GM12872 (cell line): Measurements from ENCODE around the gene SARDH.

Experiments used
- TF ChIP-seq, protein P1 (sequence below): IDR thresholded peaks from 3 replicates; pipeline ENCODE4 v1.5.1; 2011; ENCODE audit warnings: low read depth, mild to moderate bottlenecking, low read length, moderate library complexity; ENCODE audit not compliant: insufficient read depth

Gene SARDH

DNA sequence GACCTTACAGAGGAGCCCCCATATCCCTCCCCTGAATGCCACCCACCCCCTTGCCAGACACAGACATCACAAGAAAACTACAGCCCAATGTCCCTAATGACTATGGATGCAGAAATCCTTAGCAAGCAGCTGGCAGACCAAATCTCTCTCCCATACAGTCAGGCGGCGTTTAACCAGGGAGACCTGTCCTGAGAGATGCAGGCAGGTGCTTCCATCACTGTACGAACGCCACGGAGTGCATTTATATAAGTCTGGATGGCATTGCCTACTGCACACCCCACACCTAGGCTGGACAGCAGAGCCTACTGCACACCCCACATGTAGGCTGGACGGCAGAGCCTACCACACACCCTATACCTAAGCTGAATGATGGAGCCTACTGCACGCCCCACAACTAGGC, 34.4 kb upstream of the SARDH start:
- TF ChIP-seq, protein P1, sequence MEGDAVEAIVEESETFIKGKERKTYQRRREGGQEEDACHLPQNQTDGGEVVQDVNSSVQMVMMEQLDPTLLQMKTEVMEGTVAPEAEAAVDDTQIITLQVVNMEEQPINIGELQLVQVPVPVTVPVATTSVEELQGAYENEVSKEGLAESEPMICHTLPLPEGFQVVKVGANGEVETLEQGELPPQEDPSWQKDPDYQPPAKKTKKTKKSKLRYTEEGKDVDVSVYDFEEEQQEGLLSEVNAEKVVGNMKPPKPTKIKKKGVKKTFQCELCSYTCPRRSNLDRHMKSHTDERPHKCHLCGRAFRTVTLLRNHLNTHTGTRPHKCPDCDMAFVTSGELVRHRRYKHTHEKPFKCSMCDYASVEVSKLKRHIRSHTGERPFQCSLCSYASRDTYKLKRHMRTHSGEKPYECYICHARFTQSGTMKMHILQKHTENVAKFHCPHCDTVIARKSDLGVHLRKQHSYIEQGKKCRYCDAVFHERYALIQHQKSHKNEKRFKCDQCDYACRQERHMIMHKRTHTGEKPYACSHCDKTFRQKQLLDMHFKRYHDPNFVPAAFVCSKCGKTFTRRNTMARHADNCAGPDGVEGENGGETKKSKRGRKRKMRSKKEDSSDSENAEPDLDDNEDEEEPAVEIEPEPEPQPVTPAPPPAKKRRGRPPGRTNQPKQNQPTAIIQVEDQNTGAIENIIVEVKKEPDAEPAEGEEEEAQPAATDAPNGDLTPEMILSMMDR, result no peak

DNA sequence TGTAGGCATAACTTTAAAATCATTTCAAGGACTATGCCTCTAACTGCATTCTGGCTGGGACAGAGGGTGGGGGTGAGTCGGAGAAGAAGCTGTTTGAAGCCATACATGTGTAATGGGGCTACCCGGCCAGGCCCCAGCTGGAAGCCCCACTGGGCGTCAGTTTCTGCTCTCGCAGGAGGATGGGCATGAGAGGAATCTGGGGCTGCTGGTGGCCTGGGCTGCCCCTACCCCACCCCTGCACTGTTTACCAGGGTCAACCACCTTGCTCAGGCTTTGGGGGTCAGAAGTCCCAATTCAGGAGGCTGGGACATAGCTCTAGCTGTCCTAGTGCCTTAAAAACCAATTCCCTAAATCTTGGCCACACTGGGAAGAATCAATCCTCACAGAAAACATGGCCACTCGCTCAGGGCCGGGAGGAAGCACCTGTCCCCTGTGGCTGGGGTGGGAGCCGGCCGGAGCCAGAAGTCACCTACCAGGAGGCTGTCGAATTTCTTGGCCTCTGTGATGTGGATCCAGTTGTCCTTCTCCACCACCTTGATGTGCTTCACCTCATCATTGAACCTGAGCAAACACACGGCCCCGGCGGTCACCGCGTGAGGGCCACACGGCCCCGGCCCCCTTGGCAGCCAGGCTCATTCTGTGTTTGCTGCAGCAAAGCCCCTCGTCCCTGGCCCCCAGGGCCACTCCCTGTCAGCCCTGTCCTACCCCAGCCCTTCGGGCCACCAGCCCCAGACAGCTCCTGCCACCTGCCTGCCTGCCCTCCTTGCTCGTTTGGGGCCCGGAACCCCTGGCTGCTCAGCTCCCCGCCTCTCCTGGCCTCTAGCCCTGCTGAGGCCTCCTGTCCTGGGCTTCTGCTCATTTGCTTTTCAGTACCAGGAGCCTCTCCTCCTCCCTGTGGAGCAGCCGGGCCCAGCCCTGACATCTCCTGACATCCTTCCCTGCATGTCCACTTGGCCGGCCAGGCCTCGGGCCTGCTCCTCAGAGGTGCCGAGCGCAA, 33.6 kb upstream of the SARDH start:
- TF ChIP-seq, protein P1, result no peak

DNA sequence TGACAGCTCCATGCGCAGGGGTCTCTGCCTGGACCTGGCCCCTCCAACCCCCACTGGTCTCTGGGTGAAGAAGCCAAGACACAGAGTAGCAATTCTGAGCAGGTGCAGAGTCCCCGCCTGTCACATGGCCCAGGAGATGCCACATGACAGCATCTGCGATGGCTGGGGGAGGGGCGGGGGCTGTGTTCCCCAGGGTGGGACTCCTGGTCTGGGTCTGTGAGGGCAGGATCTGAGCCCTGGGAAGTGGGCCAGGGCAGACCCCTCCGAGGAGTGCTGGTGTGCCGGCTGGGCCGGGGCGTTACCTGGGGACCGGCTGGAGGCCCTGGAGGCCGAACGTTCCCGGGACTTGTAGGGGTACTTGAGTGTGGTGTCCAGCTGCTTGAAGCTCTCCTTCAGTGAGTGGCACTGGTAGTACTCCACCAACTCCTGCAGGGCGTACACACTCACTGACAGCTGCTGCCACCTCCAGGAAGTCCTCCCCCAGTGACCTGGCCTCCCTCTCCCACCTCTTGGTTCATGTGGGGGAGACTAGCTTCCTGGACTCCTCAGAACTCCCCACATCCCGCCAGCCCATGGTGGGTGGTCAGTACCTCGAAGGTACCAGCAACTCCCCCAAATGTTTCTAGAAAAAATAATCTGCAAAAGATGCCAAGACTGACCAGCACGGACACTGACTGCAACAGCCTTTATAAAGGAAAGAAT, 32.1 kb upstream of the SARDH start:
- TF ChIP-seq, protein P1, result no peak

DNA sequence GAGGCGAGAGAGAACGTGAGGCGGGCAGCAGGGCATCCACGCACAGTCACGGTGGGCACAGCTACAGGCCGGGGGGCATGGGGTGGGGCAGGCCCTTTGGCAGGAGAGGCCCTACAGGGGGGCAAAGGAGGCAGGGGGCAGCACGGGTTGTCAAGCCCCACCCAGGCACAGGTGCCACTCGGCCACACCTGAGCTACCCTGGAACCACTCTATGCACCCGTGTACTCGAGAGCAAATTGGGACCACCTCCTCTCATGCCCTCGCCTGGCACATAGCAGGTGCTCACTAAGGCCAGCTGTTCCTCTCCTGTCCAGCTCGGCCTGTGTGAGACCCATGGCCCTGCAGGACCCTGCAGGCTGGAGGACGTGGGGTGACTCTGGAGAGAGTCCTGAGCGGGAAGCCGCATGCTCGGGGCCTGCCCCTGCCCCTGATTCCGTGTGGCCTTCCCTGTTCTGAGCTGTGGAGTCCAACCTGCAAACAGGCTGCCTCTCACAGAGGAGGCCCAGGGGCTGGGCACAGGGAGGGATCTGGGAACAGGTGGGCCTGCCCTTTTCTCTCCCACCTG, 31.4 kb upstream of the SARDH start:
- TF ChIP-seq, protein P1, result no peak

DNA sequence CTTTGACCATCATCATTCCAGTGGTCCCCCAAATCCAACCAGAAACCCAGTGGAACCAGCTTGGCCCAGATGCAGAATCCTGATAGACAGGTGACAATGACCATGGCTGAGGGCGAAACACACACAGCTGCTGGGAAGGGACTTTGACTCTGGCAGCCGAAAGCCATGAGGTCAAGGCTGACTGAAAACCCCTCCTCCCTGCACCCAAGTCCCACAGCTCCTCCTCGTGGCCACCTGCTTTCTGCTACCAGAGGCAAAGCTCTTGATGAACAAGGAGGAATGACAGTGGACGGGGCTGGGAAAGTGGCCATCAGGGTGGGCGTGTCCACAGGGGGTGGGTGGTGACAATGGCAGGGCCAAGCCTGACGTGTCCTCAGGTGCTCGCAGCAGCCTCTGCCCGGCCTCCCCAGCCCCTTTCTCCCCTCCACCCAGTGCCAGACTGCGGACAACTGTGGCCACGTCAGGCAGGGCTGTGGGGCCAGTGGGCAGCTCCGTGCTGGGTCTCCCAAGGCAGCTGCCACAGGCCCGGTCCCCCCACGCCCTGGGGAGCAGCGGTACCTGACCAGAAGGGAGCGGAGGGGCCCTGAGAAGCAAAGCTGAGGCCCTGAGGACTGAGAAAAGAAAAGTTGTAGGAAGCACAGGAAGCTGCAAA, 30.8 kb upstream of the SARDH start:
- TF ChIP-seq, protein P1, result 0 out of 3 replicates have a peak, but pooled peaks have one; percentile 18

DNA sequence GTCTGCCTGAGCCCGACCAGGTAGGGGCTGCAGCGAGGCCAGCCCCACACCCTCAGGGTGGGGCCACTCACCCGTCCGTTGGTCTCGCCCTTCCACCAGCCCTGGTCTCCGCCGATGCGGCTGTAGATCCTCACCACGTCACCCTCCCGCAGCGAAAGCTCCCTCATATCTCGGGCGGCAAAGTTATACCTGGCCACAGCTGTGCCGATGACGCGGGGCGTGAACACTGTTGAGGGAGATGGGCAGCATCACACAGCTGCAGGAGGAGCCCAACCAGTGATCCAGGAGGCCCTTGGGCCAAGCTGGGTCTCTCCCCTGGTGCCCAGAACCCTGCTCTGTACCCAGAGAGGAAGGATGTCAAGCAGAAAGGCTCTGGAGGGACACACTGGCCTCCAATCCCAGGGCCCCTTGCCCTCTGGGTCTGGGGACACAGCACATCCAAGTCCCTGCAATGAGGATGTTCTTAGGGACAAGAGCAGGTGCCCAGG, 30.3 kb upstream of the SARDH start:
- TF ChIP-seq, protein P1, result no peak

DNA sequence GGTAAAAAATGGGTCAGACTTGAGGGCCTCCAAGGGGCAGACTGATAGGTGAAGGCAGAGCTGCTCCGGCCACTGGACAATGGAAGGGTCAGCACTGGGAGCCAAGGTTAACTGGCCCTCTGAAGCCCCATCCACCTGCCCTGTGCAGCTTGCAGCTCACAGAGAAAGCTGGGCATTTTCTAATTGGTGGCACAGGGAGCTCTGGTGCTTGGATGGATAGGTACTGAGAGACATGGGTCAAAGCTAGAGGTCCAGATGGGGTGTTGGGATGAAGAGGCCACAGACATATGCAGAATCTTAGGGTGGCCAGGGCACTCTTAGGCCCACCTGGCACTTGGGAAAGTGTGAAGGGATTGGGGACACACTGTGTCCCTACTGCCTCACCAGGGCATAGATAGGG, 29.5 kb upstream of the SARDH start:
- TF ChIP-seq, protein P1, result no peak
